SIG-M5 treated with dmso at 0.1 percent for 504 hours (cell line): ENCODE measurements around the gene SLC4A11.

ENCODE experiments used
- DNase-seq: peaks from one replicate; lab custom pipeline; 2025; ENCODE audit not compliant: unreplicated experiment; lab: John Stamatoyannopoulos, UW

Gene SLC4A11

GRCh38 chr20:3246682-3247081 is 7.7 kb upstream of the SLC4A11 start:
- no peak for DNase-seq

GRCh38 chr20:3245711-3246110 is 6.7 kb upstream of the SLC4A11 start:
- DNase-seq = no peak

GRCh38 chr20:3245156-3245555 is 6.2 kb upstream of the SLC4A11 start:
- no peak for DNase-seq

- no peak for DNase-seq
Measured at GRCh38 chr20:3244613-3245012, 5.6 kb upstream of the SLC4A11 start.

GRCh38 chr20:3243718-3244358 is 4.8 kb upstream of the SLC4A11 start:
- DNase-seq = no peak

GRCh38 chr20:3242172-3242692 is 3.2 kb upstream of the SLC4A11 start:
- DNase-seq = no peak

- DNase-seq = no peak
Measured at GRCh38 chr20:3240776-3241363, 1.9 kb upstream of the SLC4A11 start.

- no peak for DNase-seq
Measured at GRCh38 chr20:3239867-3240775, 1.1 kb upstream of the SLC4A11 start.

GRCh38 chr20:3238616-3239025 is 369 bp downstream of the SLC4A11 start:
- peak; percentile 54 for DNase-seq

GRCh38 chr20:3237958-3238615 is 903 bp downstream of the SLC4A11 start:
- DNase-seq = no peak

- no peak for DNase-seq
Measured at GRCh38 chr20:3237011-3237957, 1.7 kb downstream of the SLC4A11 start.

- no peak for DNase-seq
Measured at GRCh38 chr20:3235666-3236324, 3.2 kb downstream of the SLC4A11 start.

GRCh38 chr20:3233991-3234498 is 4.9 kb downstream of the SLC4A11 start:
- no peak for DNase-seq

- no peak for DNase-seq
Measured at GRCh38 chr20:3233131-3233990, 5.6 kb downstream of the SLC4A11 start.

GRCh38 chr20:3231889-3232588 is 7.0 kb downstream of the SLC4A11 start:
- no peak for DNase-seq

- no peak for DNase-seq
Measured at GRCh38 chr20:3231116-3231515, 7.9 kb downstream of the SLC4A11 start.

- no peak for DNase-seq
Measured at GRCh38 chr20:3229798-3230197, 9.2 kb downstream of the SLC4A11 start.

GRCh38 chr20:3229158-3229557 is 9.8 kb downstream of the SLC4A11 start:
- DNase-seq = no peak
